Measurements from ENCODE around the gene KCNK5. TPM values are rescaled to one million over a fixed set of nuclear protein-coding genes. Genes with fewer than 3 reads are reported as not detected.

KCNK5 gene
- total and polyA plus RNA-seq, 2 of the 8 experiments (the other 6 are each of a cell fraction or from before 2014, with no cell fraction given), result 20.9 to 44.3 TPM

DNA sequence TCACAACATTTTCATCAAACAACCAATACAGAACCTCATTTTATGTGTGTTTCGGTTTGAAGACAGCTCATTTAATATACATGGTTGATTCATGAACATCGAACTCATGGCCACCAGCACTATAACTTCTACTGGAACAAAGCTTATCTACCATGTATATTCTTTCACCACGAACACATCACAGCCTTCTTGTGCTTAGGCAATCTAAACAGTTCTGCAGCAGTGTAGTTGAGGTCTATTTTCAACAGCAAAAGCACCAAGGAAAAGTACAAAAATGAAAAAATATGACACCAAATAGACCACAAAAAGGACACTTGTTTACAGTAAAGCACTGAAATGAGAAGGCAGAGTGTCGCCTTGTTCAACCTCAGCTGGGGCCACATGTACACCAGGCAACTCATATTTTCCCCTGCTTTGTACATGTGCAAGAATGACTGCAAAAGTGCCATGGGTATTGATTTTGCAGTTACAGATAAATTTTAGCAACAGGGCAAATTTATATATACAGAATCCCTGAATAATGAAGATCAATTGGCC lies 25.8 kb upstream of the KCNK5 start (continued):
- TF ChIP-seq, protein P1, sequence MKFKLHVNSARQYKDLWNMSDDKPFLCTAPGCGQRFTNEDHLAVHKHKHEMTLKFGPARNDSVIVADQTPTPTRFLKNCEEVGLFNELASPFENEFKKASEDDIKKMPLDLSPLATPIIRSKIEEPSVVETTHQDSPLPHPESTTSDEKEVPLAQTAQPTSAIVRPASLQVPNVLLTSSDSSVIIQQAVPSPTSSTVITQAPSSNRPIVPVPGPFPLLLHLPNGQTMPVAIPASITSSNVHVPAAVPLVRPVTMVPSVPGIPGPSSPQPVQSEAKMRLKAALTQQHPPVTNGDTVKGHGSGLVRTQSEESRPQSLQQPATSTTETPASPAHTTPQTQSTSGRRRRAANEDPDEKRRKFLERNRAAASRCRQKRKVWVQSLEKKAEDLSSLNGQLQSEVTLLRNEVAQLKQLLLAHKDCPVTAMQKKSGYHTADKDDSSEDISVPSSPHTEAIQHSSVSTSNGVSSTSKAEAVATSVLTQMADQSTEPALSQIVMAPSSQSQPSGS (IDR thresholded peaks at IDR 0.05; ENCODE audit: low read length), result no peak
- TF ChIP-seq CTBP2 (IDR thresholded peaks at IDR 0.05; ENCODE audit: borderline replicate concordance, insufficient read depth, insufficient read length, low read length), result no peak
- TF ChIP-seq POLR2AphosphoS5 (IDR thresholded peaks at IDR 0.05; ENCODE audit: low read depth, low read length), result no peak
- TF ChIP-seq SP4 (IDR thresholded peaks at IDR 0.05; ENCODE audit: low read length), result no peak
- no peak for TF ChIP-seq SAP30 (IDR thresholded peaks at IDR 0.05; ENCODE audit: insufficient read depth, insufficient replicate concordance, low read length)
- no peak for TF ChIP-seq EP300 (IDR thresholded peaks at IDR 0.05; ENCODE audit: borderline replicate concordance in 1 of 2, low read depth in 2 of 2, low read length in 2 of 2)
- TF ChIP-seq SP1 (IDR thresholded peaks at IDR 0.05; ENCODE audit: low read depth, low read length), result no peak
